ENCODE data around the gene SELENOM.

DNA sequence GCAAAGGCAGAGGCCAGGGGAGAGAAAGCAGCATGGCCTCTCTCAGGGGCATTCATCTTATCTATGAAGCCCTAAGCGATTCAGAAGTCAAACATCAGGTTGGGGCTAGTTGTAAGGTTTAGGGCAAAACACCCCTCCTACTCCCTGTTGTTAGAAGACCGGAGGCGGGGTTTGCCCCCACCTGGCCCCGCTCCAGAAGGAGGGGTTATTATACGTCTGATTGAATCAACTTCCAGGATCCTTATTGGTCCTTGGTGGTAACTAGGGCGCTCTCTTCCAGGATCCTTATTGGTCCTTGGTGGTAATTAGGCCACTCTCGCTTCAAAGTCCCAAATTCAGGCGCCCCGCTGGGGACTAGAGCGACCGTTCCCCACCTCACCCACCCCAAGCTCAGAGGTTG is 38.4 kb downstream of the SELENOM start:
- no peak for TF ChIP-seq POLR2A (IDR thresholded peaks at IDR 0.05)
- TF ChIP-seq, protein P1, sequence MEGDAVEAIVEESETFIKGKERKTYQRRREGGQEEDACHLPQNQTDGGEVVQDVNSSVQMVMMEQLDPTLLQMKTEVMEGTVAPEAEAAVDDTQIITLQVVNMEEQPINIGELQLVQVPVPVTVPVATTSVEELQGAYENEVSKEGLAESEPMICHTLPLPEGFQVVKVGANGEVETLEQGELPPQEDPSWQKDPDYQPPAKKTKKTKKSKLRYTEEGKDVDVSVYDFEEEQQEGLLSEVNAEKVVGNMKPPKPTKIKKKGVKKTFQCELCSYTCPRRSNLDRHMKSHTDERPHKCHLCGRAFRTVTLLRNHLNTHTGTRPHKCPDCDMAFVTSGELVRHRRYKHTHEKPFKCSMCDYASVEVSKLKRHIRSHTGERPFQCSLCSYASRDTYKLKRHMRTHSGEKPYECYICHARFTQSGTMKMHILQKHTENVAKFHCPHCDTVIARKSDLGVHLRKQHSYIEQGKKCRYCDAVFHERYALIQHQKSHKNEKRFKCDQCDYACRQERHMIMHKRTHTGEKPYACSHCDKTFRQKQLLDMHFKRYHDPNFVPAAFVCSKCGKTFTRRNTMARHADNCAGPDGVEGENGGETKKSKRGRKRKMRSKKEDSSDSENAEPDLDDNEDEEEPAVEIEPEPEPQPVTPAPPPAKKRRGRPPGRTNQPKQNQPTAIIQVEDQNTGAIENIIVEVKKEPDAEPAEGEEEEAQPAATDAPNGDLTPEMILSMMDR (IDR thresholded peaks at IDR 0.05), result no peak
- TF ChIP-seq POLR2AphosphoS5 (IDR thresholded peaks at IDR 0.05), result no peak
